Forelimb muscle (tissue), 1 donor: Measurements from ENCODE around the gene TRAF3. TPM values are rescaled to one million over a fixed set of nuclear protein-coding genes. Genes with fewer than 3 reads are reported as not detected.
"Not testable (repeated sequence)": the region's sequence is repeated elsewhere in the genome, so short reads cannot be mapped to it uniquely, and the experiment has no call there.

ENCODE experiments used
- DNase-seq: peaks from one replicate; pipeline ENCODE4 v3.0.0-alpha.2; 2013; ENCODE audit warnings: low read depth
- polyA plus RNA-seq: library from polyadenylated mRNA; unstranded; fragments of 120-200 nt; gene quantifications from one replicate; pipeline ENCODE4 v1.2.1, GENCODE V29; 2013; ENCODE audit not compliant: insufficient read length

The TRAF3 gene
- polyA plus RNA-seq, 1 donor: 14.2 TPM

DNA sequence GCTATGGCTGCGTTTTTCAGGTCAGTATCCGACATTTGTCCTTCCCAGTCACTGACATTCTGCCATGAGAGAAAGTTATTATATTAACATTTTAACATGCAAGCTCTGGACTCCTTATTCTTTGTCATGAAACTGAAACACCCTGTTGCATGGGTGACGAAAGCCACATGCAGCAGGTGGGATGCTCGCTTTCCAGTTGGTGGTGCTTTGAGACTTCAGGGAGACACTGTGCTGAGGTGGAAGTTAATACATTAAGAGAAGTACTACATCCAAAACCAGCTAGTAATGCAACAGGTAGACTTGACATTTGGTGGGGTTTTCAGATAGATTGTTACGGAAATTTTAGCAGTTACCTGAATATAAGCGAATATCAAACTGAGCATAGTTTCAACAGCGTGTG, 112.4 kb downstream of the TRAF3 start:
- no peak for DNase-seq

DNA sequence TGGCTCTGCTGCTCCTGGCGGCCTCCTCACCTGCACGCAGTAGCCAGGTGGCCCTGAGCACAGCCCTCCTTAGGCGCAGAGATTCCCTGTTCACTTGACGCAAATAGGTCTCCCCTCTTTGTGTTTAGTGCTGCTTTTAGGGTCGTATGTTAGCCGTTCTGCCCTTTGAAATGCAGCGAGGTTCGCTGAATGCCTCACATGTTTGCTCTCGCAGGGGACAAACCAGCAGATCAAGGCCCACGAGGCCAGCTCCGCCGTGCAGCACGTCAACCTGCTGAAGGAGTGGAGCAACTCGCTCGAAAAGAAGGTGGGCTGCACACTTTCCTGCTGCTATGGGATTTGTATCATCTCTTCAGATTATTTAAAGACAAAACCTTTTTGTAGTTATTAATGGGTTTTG, 113.9 kb downstream of the TRAF3 start:
- no peak for DNase-seq

DNA sequence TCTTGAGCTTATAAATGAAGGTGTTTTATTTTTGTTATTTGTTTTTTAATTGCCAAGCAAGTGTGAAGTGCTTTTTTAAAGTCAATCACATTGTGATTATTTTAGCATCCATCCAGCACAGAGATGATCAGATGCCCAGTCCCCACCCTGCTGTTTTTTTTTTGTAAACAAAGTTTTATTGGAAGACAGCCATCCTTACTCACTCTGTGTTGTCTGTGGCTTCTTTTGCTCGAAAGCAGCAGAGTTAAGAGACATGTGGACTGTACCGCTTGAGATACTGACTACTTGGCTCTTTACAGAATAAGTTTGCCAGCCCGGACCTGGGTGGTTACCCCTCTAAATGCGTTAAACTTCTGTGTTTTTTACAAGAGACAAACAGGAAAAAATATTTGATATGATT, 114.3 kb downstream of the TRAF3 start:
- DNase-seq: no peak

DNA sequence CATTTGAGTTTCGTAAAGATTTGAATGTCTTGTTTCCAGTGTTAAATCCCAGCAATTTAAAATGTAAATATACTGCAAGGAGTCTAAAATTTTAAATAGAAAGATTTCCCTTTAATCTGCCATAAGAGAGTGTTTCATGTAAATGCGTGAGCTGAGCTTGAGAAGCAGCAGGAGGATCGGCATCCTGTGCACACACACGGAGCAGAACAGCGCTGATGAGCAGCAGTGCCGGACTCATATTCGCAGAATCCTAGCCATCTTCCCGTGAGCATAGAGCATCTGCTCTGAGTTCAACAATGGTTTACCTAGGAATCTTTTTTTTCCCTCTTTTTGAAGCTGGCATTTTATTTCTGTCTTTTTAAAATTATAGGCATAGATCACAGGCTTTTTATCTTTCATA, 115.4 kb downstream of the TRAF3 start:
- no peak for DNase-seq

DNA sequence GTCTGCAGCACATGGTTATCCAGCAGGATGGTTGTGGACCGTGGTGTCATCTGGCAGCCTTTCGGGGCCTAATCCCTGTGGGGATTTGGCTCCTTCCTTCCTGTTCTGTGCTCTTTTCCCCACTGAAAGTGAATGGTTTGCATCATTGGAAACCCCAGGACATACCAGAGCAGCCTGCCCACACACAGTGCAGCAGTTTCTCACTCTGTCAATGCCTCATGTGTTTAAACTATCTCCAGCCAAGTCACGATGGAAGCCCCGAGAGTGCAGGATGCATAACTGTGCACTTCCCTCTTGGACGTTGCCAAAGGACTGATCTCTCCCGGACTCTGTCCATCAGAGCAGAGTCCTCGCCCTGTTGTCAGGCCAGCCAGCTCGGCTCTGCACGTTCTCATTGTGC, 116.2 kb downstream of the TRAF3 start:
- DNase-seq: peak; percentile 64

DNA sequence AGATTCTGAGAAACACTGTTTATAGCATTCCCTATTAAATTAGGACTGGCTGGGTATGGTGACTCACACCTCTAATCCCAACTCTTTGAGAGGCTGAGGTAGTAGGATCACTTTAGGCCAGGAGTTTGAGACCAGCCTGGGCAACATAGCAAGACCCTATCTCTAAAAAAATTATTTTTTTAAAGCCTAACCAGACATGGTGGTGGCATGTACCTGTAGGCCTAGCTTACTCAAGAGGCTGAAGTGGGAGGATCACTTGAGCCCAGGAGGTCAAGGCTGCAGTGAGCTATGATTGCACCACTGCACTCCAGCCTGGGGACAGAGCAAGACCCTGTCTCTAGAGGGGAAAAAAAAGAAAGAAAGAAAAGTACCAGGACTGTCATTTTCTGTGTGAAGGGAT, 119.5 kb downstream of the TRAF3 start:
- not testable (repeated sequence) for DNase-seq

DNA sequence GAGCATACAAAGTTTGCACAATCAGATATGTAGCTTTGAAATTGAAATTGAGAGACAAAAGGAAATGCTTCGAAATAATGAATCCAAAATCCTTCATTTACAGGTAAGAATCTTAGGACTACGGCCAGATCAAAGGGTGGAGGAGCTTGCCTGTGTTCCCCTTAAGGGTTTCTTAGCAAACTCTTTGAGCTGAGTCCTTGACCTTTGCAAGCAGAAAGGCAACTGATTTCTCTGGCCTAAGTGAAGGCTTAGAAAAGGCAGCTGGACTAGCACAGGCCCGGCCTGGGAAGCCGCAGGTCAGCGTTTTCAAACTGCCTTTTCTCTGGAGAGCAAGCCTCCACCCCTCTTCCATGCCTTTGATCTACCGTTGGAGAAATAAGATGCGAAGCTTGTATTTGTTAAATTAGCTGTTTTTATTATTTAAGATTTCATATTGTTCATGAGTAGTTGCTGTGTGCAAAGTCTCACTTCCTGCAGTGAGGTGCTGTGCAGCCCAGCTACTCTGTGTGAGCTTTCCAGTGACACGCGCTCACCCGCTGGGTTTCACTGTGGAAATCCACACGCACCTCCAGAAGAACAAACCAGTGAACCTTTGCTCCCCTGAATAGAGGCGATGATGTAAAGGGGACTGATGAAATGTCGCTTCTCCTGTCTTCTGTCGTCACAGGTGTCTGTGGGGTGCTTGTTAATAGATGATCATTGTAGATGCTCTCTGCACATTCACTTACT, 120.2 kb downstream of the TRAF3 start:
- no peak for DNase-seq

DNA sequence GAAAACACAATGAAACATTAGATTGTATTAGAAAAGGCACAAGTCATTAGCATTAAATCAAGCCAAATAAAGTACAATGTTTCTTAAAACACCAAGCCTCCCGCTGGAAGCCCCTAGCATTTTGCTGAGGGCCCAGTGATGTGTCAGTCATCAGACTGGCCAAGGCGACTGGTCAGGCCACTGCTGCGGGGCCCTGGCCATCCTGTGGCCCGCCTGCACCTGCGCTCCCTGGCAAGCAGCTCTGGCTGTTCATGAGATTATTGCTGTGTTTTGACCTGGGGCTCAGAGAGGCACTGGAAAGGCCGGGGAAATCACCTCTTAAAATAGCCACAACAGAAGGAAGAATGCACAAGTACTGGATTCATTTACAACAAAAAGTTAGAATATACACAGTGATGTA, 121.0 kb downstream of the TRAF3 start:
- DNase-seq: no peak

DNA sequence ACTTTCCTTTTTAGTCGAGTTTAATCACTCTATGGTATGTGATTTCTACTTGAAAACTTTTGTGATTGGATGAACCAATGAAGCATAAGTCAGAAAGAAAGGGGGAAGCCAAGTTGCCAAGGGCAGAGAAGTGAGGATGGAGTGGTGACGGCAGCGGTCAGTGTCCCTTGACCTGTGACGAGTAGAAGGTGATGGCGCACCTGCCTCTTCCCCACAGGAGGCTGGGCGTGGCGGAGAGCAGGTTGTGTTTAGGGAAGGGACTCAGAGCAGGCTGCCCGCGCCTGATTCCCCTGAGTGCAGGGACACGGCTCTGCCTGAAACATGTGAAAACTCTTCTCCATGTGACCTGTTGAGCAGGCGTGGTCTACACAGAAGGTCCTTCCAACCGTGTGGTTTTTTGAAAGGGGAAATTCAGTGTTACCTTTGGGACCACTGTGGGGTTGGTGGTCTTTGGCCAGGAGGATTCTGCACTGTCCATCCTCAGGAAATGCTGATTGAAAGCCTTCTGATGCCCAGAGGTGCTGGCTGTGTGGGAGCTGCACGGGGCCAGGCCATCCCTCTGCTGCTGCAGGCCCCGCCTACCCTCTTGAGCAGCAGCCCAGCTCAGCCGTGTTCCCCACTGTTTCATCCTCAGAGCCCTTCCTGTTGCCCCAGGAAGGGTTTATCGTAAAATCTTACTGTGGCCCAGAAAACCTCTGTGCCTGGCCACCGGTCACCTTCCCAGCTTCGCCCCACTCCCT, 121.7 kb downstream of the TRAF3 start:
- DNase-seq: no peak

DNA sequence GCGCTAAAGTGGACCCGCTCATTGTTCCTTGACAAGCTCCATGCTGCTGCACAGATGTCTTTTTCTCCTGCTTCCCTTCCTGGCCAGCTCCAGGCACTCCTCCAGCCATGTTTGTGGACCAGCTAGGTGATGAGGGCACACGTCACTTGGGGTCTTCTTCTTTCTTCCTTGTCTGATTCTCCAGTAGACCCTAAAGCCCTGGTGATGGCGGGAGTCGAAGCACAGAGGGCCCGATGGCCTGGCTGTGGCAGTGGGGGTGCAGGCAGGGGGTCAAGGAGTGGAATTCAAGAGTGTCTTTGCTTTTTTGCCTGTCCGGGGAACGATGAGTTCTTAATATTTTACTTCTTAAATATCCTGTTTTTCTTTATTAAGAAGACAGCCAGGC, 122.3 kb downstream of the TRAF3 start:
- DNase-seq: no peak

DNA sequence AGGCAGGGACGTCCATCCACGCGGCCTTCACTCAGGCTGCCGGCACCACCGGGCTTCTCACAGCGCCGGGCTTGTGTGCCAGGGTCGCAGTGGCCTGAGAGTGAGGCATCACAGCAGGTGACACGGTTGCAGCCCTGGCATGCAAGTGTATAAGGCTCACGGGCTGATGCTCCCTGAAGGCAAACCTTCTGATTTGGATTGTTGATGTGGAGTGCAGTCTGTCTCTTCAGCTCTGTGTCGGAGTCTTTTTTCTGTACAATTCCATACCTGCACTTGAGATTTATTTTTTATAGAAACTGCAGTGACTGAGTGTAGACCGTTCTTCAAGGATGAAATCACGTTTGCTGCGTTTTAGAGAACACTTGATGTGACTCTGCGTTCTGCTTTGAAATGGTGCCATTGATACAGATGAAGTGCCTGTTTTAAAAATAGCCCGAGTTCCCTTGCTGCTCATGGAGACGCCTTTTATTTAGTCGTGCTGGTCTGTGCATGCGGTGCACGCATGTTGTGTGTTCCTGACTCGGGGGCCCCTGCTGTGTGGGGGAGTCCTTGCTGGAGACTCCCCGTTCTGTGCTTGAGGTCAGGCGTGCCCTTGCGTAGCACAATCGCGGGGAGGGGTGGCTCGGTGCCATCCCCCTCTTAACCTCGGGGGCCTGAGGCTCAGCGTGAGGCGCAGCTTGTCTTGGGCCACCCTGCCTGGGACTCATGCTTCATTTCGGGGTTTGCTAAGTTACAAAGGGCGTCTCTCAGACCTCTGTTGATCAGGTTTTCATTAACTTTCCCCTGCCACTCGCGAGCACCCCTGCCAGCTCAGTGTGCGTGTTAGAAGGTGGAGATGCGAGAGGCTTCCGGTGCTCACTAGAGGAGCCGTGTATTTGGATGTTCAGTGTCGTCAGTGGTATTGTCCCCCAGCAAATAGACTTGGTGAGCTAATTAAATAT, 123.7 kb downstream of the TRAF3 start:
- no peak for DNase-seq

DNA sequence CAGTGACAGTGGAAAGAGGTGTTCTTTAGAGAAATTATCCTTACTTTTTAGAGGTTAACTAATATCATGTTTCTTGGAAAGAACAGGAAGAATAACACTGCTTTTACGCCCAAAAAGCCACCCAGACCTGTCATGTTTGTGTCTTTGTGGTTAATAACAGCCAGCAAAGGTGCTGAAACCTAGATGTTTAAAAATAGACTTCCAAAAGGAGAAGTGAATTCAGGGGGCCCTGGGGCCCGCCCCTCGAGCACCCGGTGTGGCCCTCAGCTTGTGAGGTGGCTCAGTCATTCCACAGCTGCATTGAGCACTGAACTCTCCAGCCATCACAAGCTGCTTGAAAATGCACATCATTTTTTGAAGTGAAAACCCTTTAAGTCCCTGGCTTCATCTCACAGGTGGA, 124.4 kb downstream of the TRAF3 start:
- DNase-seq: no peak

DNA sequence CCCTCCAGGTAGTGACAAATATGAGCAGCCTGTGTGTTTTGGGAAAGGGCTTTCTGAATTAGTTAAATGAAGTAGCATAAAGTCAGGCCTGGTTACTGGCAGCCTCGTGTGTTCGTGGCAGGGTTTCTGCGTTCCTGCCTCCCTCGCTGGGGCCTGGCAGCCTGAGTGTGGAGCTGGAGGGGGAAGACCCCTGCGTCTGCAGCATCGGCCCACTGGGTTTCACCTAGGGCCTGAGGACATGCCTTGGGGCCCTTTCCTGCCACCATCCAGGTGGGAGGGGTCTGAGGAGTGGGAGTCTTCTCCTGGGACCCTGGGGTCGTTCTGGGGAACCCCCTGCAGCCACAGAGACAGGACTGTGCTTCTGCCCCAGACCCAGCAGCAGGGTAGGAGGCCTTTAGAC, 124.8 kb downstream of the TRAF3 start:
- DNase-seq: no peak

DNA sequence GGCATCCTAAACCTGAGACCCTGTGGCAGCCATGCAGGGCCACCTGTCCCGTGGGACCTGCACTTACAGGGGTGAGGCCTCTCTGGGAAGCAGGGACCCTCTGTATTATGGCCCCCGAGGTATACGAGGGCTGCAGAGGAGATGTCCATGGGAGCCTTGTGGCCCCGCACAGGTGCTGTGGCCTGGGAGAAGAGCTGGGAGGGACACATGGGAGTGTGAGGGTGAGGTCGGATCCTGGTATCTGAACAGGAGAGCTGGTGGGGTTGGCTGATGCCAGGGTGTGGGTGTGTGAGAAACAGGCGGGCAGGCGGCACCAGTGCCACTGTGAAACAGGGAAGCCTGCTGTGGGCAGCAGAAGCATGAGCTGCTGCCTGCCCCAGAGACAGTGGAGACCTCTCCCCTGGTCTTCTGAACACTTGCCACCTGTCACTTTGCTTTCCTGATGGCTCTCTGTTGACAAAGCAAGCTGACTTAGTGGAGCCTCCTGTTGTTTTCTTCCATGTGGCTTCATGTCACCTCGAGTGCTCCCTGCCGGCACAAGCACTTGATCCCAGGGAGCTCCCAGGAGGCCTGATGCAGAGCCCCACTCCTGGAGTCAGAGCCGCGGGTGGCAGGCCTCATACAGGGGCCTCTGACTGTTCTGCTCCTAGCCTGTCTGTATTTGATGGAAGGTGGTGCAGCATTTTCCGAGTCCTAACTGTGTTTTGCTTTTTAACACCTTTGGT, 125.4 kb downstream of the TRAF3 start:
- no peak for DNase-seq

DNA sequence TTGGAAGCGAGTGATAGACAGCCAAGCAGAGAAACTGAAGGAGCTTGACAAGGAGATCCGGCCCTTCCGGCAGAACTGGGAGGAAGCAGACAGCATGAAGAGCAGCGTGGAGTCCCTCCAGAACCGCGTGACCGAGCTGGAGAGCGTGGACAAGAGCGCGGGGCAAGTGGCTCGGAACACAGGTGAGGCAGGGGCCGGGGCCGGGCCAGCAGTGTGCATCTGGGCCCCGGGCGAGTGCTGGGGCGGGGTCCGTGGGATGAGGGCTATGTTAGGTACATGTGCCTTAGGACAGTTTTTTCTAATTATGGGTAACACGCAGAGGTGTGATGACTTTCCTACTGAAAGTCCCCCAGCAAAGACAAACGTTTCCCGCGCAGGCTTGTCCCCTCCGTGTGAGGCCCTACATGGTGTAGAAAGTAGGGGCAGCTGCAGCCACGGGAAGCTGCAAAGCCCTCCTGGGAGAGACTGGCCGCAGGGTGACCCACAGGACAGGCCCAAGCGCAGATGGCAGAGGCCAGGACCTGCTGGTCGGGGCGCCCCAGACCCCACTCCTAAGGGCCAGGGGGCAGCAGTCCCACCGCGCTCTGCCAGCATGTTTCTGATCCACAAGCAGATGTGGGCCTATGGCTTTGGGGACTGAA, 126.1 kb downstream of the TRAF3 start:
- DNase-seq: no peak

DNA sequence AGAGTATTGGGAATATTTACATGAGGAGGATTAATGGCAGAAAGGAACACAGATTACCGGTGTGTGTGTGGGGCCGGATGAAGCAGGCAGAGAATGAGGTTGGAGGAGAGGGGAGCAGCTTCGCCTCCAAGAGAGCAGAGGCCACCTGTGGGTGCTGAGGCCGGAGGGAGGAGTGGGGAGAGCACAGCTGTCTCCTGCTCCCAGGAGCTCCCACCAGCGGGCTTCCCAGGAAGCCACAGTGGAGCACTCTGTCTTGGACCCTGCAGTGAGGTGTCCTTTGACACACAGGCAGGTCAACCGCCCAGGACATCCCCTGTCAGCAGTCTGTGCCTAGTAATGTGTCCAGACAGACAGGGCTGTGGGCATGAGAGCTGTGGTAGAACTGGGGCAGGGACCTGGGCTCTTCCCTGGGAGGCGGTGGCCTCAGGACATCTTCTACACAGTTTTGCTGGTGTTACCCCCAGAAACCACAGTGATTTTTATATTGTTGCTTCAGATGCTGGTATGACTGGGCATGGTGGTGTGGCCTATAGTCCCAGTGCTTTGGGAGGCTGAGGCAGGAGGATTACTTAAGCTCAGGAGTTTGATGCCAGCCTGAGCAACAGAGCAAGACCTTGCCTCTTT, 126.8 kb downstream of the TRAF3 start:
- DNase-seq: no peak

DNA sequence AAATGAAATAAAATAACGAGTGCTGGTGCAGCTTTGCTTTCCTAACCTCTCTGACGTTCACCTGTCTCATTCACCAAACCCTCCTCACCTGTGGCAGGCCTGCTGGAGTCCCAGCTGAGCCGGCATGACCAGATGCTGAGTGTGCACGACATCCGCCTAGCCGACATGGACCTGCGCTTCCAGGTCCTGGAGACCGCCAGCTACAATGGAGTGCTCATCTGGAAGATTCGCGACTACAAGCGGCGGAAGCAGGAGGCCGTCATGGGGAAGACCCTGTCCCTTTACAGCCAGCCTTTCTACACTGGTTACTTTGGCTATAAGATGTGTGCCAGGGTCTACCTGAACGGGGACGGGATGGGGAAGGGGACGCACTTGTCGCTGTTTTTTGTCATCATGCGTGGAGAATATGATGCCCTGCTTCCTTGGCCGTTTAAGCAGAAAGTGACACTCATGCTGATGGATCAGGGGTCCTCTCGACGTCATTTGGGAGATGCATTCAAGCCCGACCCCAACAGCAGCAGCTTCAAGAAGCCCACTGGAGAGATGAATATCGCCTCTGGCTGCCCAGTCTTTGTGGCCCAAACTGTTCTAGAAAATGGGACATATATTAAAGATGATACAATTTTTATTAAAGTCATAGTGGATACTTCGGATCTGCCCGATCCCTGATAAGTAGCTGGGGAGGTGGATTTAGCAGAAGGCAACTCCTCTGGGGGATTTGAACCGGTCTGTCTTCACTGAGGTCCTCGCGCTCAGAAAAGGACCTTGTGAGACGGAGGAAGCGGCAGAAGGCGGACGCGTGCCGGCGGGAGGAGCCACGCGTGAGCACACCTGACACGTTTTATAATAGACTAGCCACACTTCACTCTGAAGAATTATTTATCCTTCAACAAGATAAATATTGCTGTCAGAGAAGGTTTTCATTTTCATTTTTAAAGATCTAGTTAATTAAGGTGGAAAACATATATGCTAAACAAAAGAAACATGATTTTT, 128.2 kb downstream of the TRAF3 start:
- no peak for DNase-seq

DNA sequence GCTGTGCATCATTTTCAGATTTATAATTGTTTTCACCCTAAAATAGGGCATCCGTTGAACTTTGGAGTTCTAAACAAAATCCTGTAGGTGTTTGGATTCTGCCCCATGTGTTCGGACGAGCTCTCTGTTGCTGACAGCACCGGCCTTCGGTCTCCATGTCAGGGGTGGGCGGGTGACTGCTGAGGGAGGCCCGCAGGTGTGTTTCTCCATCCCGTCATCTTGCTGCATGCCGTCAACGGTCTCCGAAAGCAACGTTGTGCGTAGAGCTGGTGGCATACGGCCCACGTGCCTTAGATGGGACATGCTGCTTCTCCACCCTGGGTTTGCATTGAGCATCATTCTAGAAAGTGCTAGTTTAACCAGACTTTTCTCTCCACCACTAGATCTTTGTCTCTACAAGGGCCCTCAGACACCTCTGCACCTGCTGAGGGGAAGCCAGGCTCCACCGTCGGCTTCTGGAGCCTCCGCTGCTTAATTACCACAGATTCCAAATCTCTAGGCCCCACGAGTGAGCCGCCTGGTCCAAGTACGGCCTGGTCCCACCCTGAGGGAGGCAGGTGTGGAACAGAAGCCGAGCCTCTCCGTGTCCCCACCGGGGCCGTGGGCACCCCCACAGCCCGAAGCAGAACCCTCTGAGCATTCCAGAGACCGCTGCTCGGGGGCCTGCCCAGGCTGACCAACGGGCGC, 129.5 kb downstream of the TRAF3 start:
- DNase-seq: no peak

DNA sequence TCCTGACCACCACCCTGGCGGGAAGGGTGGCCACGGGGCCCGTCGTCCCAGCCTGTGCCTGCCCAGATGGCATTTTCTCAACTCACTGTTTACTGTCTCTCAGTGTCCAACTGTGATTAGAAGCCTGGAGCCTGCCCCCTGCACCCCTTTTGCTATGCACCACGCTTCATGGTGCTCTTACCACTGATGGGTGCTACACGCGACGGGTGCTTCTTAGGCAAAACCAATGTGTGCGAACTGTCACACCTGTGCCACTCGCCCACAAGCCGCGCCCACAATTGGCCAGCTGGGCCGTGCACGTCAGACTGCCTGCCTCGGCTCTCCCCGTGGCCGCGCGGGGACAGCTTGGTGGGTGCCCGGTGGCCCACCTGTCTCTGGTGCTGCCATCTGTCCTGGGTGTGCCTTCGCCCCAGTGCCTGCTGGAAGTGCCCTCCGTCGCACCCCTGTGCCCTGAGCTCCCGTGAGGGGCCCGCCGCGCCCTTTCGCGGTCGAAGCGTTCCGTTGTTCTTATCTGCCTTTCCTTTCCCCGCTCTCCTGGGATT, 130.1 kb downstream of the TRAF3 start:
- no peak for DNase-seq
